Tibial artery (tissue), 4 donors: ENCODE results near the gene LRIF1.

Source experiments
- DNase-seq, 2 donors: peaks; one replicate each; pipeline ENCODE4 v3.0.0-alpha.2; 2019
- H3K27ac ChIP-seq, 2 donors: fragments of 200-600 bp; sonication (generic) in 1 of 2; 1 replicate in 1 of 2; 2 replicates in 1 of 2; pipeline ENCODE4 v1.5.1; 2018 to 2019; ENCODE audit warnings: mild to moderate bottlenecking in 1 of 2
- H3K27me3 ChIP-seq, 2 donors: fragments of 200-600 bp; sonication (generic) in 1 of 2; one replicate each; pipeline versions ENCODE4 v1.5.1 to v1.6.0; 2016 to 2019
- H3K36me3 ChIP-seq, 3 donors: fragments of 200-600 bp; sonication (generic) in 2 of 3; one replicate each; pipeline ENCODE4 v1.5.1; 2016 to 2019; ENCODE audit warnings: mild to moderate bottlenecking in 2 of 3
- H3K4me1 ChIP-seq, 4 donors: fragments of 200-600 bp; sonication (generic) in 2 of 4; 1 replicate in 3 of 4; 2 replicates in 1 of 4; pipeline ENCODE4 v1.5.1; 2016 to 2019
- H3K4me3 ChIP-seq, 2 donors: fragments of 200-600 bp; sonication (generic) in 1 of 2; 1 replicate in 1 of 2; 2 replicates in 1 of 2; pipeline ENCODE4 v1.5.1; 2018 to 2019; ENCODE audit warnings: mild to moderate bottlenecking in 2 of 2
- H3K9me3 ChIP-seq, 3 donors: fragments of 200-600 bp; sonication (generic) in 1 of 3; one replicate each; pipeline ENCODE4 v1.5.1; 2016 to 2019
- CTCF ChIP-seq, 2 experiments: fragments of 200-600 bp in 1 of 2; fragments of 450-650 bp in 1 of 2; IDR thresholded peaks; one replicate each; pipeline ENCODE4 v1.5.1; 2017 to 2019; ENCODE audit warnings: antibody characterized with exemption in 2 of 2, mild to moderate bottlenecking in 1 of 2, moderate library complexity in 1 of 2
- intact Hi-C: fragments of 100-400 bp; cut with DNase I; formaldehyde crosslinking; loops from one replicate; pipeline ENCODE4 v1.15.0; 2023; ENCODE audit warnings: low total_unique reads

The LRIF1 gene

GRCh38 chr1:110956586-110956985 lies 7.1 kb downstream of the LRIF1 start:
- no peak for DNase-seq
- intact Hi-C loops: no loop called here
- H3K36me3 ChIP-seq: peaks cover 10 to 20% (median 16%) of the 10 kb centered on the region in 3 donors

GRCh38 chr1:110953031-110953430 lies 10.7 kb downstream of the LRIF1 start:
- intact Hi-C loops: no loop called here
- H3K27me3 ChIP-seq: no peaks in the 10 kb centered on the region
- no peak overlapping the region for H3K27ac ChIP-seq

More at GRCh38 chr1:110956586-110956985, 7.1 kb downstream of the LRIF1 start:
- no peak overlapping the region for H3K4me3 ChIP-seq
- no peak overlapping the region for H3K27ac ChIP-seq
- no peaks in the 10 kb centered on the region for H3K27me3 ChIP-seq
- peaks cover 0 to 31% (median 6%) of the 10 kb centered on the region in 3 donors for H3K9me3 ChIP-seq
- H3K4me1 ChIP-seq: no peaks in the 10 kb centered on the region
- no peak for TF ChIP-seq CTCF (IDR thresholded peaks at IDR 0.05)

GRCh38 chr1:110952031-110952430 lies 11.7 kb downstream of the LRIF1 start:
- H3K4me3 ChIP-seq: no peak overlapping the region
- H3K27me3 ChIP-seq: no peaks in the 10 kb centered on the region
- no peak for DNase-seq
- H3K36me3 ChIP-seq: peaks cover 41 to 48% (median 43%) of the 10 kb centered on the region in 3 donors
- H3K27ac ChIP-seq: no peak overlapping the region
- no peaks in the 10 kb centered on the region for H3K4me1 ChIP-seq
- H3K9me3 ChIP-seq: peaks cover 0 to 49% (median 6%) of the 10 kb centered on the region in 3 donors
- intact Hi-C loops: no loop called here
- TF ChIP-seq CTCF (IDR thresholded peaks at IDR 0.05): no peak

More at GRCh38 chr1:110953031-110953430, 10.7 kb downstream of the LRIF1 start:
- Histone ChIP-seq H3K4me3 (no peak overlapping the region), H3K36me3 (peaks cover 36 to 47% (median 40%) of the 10 kb centered on the region in 3 donors), H3K9me3 (peaks cover 0 to 48% (median 6%) of the 10 kb centered on the region in 3 donors), H3K4me1 (no peaks in the 10 kb centered on the region)
- TF ChIP-seq CTCF (IDR thresholded peaks at IDR 0.05): no peak
- DNase-seq: no peak

GRCh38 chr1:110951161-110951560 lies 12.6 kb downstream of the LRIF1 start:
- H3K36me3 ChIP-seq: peaks cover 43 to 49% (median 45%) of the 10 kb centered on the region in 3 donors
- no peak for DNase-seq
- no peak for TF ChIP-seq CTCF (IDR thresholded peaks at IDR 0.05)

GRCh38 chr1:110948038-110948810 lies 15.5 kb downstream of the LRIF1 start:
- Histone ChIP-seq H3K4me3 (no peak overlapping the region), H3K27ac (no peak overlapping the region), H3K9me3 (peaks cover 0 to 41% (median 3%) of the 10 kb centered on the region in 3 donors), H3K4me1 (no peaks in the 10 kb centered on the region), H3K36me3 (peaks cover 43 to 53% (median 45%) of the 10 kb centered on the region in 3 donors), H3K27me3 (no peaks in the 10 kb centered on the region)
- no peak for DNase-seq
- TF ChIP-seq CTCF (IDR thresholded peaks at IDR 0.05): no peak
- intact Hi-C loops: no loop called here

More at GRCh38 chr1:110951161-110951560, 12.6 kb downstream of the LRIF1 start:
- Histone ChIP-seq H3K27me3 (no peaks in the 10 kb centered on the region), H3K9me3 (peaks cover 0 to 43% (median 6%) of the 10 kb centered on the region in 3 donors), H3K27ac (no peak overlapping the region), H3K4me1 (no peaks in the 10 kb centered on the region), H3K4me3 (no peak overlapping the region)
- intact Hi-C loops: no loop called here
